Fibroblast of skin of abdomen (primary cell): ENCODE measurements around the gene EXOSC5.

Experiments
- DNase-seq: peaks from one replicate; pipeline ENCODE4 v3.0.0-alpha.2; 2013

Gene EXOSC5

GRCh38 chr19:41341669-41342490 is 55.3 kb downstream of the EXOSC5 start:
- no peak for DNase-seq

GRCh38 chr19:41339936-41340335 is 57.2 kb downstream of the EXOSC5 start:
- peak; percentile 82 for DNase-seq
